Breast epithelium (tissue), 3 donors: ENCODE measurements around the gene CEP43.

Experiments
- CTCF ChIP-seq, 3 donors: fragments of 450-650 bp; IDR thresholded peaks; one replicate each; pipeline ENCODE4 v1.5.1; 2016 to 2017; ENCODE audit warnings: antibody characterized with exemption in 3 of 3, mild to moderate bottlenecking in 3 of 3, moderate library complexity in 3 of 3
- POLR2A ChIP-seq: fragments of 450-650 bp; IDR thresholded peaks from one replicate; pipeline ENCODE4 v1.6.1; 2016; ENCODE audit warnings: antibody characterized with exemption, mild to moderate bottlenecking, moderate library complexity
- POLR2AphosphoS5 ChIP-seq, 3 donors: sonication (generic); formaldehyde crosslinking; IDR thresholded peaks; one replicate each; pipeline ENCODE4 v1.6.1; 2017; ENCODE audit warnings: antibody characterized with exemption in 3 of 3

- TF ChIP-seq CTCF (IDR thresholded peaks at IDR 0.05): no peak
- TF ChIP-seq POLR2AphosphoS5 (IDR thresholded peaks at IDR 0.05): no peak
- no peak for TF ChIP-seq POLR2A
These were observed 48.4 kb downstream of the CEP43 start for GRCh38 chr6:167047554-167047953.
